ENCODE data around the gene NDUFV2.

GRCh38 chr18:9174302-9174701 is 71.8 kb downstream of the NDUFV2 start:
- TF ChIP-seq POLR2AphosphoS5 (IDR thresholded peaks at IDR 0.05) (no peak), POLR2A (IDR thresholded peaks at IDR 0.05) (no peak)
